Measurements from ENCODE around the gene PPARA.

GRCh38 chr22:46172522-46173110, 22.3 kb downstream of the PPARA start:
- no peak for TF ChIP-seq ZNF408 (CRISPR knock-in tag; IDR thresholded peaks at IDR 0.05; ENCODE audit: low read depth)
- no peak for TF ChIP-seq PCBP1 (IDR thresholded peaks at IDR 0.05; ENCODE audit: low read depth, low read length, poor library complexity, severe bottlenecking)
- no peak for TF ChIP-seq E2F1 (CRISPR knock-in tag; IDR thresholded peaks at IDR 0.05)
- TF ChIP-seq GATAD2B (IDR thresholded peaks at IDR 0.05; ENCODE audit: borderline replicate concordance): no peak
- TF ChIP-seq CTCF (IDR thresholded peaks at IDR 0.05 in 2 of 3, conservative IDR thresholded peaks at IDR 0.05 in 1 of 3; ENCODE audit: insufficient read depth in 2 of 3, low read depth in 1 of 3, low read length in 3 of 3): no peak
- no peak for TF ChIP-seq KLF10 (CRISPR knock-in tag; IDR thresholded peaks at IDR 0.05)
- no peak for TF ChIP-seq ZNF609 (CRISPR knock-in tag; IDR thresholded peaks at IDR 0.05; ENCODE audit: borderline replicate concordance)
- no peak for TF ChIP-seq USF2 (CRISPR knock-in tag; IDR thresholded peaks at IDR 0.05)
- TF ChIP-seq SNIP1 (IDR thresholded peaks at IDR 0.05; ENCODE audit: low read depth): no peak

All from K562 (cell line).